IMR-90 (cell line): ENCODE results near the gene BBS1. TPM values are rescaled to one million over a fixed set of nuclear protein-coding genes. Genes with fewer than 3 reads are reported as not detected.
"Not testable (repeated sequence)": the region's sequence is repeated elsewhere in the genome, so short reads cannot be mapped to it uniquely, and the experiment has no call there.

Experiments
- ATAC-seq: fragments of 200-7000 bp; cut with Tn5 transposase; 2 replicates; pipeline ENCODE4 v1.9.1; 2020; ENCODE audit warnings: low read depth, mild to moderate bottlenecking, moderate library complexity
- BruUV-seq: library from RNA; stranded (reverse); fragments of 400-500 nt; replicated peaks from 2 replicates; lab custom pipeline; 2021; lab: Mats Ljungman, UMichigan
- CTCF ChIA-PET: fragments of 300-600 bp; formaldehyde crosslinking; extraction: SDS; loops from one replicate; lab custom pipeline; 2021; ENCODE audit warnings: antibody characterized with exemption; lab: Yijun Ruan, JAX
- POLR2A ChIA-PET: fragments of 300-600 bp; sonication (Branson Sonifier 250); formaldehyde crosslinking; loops from one replicate; lab custom pipeline; 2022; ENCODE audit warnings: antibody characterized with exemption; ENCODE audit not compliant: unreplicated experiment; lab: Charles Lee
- DNase-seq: peaks from one replicate; pipeline ENCODE4 v3.0.0; 2013
- H2AFZ ChIP-seq: replicated peaks from 2 replicates; pipeline ENCODE3; 2013; ENCODE audit warnings: low read length, mild to moderate bottlenecking; ENCODE audit not compliant: poor library complexity
- H2AK5ac ChIP-seq: 2 replicates; pipeline ENCODE4 v1.6.1; 2013; ENCODE audit warnings: low read depth, low read length, inconsistent platforms
- H2AK9ac ChIP-seq: replicated peaks from 2 replicates; pipeline ENCODE3; 2013; ENCODE audit warnings: mild to moderate bottlenecking, low read depth, low read length, moderate library complexity; ENCODE audit not compliant: poor library complexity
- H2BK120ac ChIP-seq: 2 replicates; pipeline ENCODE4 v1.6.1; 2013; ENCODE audit warnings: low read depth, low read length, inconsistent platforms
- H2BK15ac ChIP-seq: 3 replicates; pipeline ENCODE4 v1.6.1; 2013; ENCODE audit warnings: low read depth, low read length, inconsistent platforms
- H2BK20ac ChIP-seq: 2 replicates; pipeline ENCODE4 v1.6.1; 2013; ENCODE audit warnings: low read depth, mild to moderate bottlenecking, inconsistent platforms, low read length, moderate library complexity
- H2BK5ac ChIP-seq: 2 replicates; pipeline ENCODE4 v1.6.1; 2013; ENCODE audit warnings: mild to moderate bottlenecking, low read depth, low read length, inconsistent platforms; ENCODE audit not compliant: poor library complexity, severe bottlenecking
- H3K14ac ChIP-seq: replicated peaks from 2 replicates; pipeline ENCODE4 v1.6.1; 2013; ENCODE audit warnings: low read depth, low read length, inconsistent platforms
- H3K18ac ChIP-seq: 2 replicates; pipeline ENCODE4 v1.6.1; 2013; ENCODE audit warnings: low read depth, low read length, control low read depth
- H3K23ac ChIP-seq: 2 replicates; pipeline ENCODE4 v1.6.1; 2013; ENCODE audit warnings: low read depth, low read length, inconsistent platforms
- H3K27ac ChIP-seq: 2 replicates; pipeline ENCODE4 v1.5.1; 2013; ENCODE audit warnings: mild to moderate bottlenecking, control low read depth, low read length; ENCODE audit not compliant: insufficient read depth
- H3K27me3 ChIP-seq: 2 replicates; pipeline ENCODE4 v1.6.1; 2013; ENCODE audit warnings: low read length; ENCODE audit not compliant: control insufficient read depth, insufficient read depth
- H3K36me3 ChIP-seq: 2 replicates; pipeline ENCODE4 v1.6.1; 2013; ENCODE audit warnings: low read length, mixed read lengths; ENCODE audit not compliant: control insufficient read depth, insufficient read depth
- H3K4ac ChIP-seq: 2 replicates; pipeline ENCODE4 v1.6.1; 2013; ENCODE audit warnings: low read depth, low read length, inconsistent platforms
- H3K4me1 ChIP-seq: 2 replicates; pipeline ENCODE4 v1.6.1; 2013; ENCODE audit warnings: low read length, mixed read lengths; ENCODE audit not compliant: control insufficient read depth, insufficient read depth
- H3K4me2 ChIP-seq: 2 replicates; pipeline ENCODE4 v1.6.1; 2013; ENCODE audit warnings: low read depth, mild to moderate bottlenecking, control low read depth, low read length, moderate library complexity
- H3K4me3 ChIP-seq: 2 replicates; pipeline ENCODE4 v1.5.1; 2013; ENCODE audit warnings: low read depth, mild to moderate bottlenecking, control low read depth, low read length, moderate library complexity; ENCODE audit not compliant: insufficient read depth
- H3K56ac ChIP-seq: 2 replicates; pipeline ENCODE4 v1.6.1; 2013; ENCODE audit warnings: low read length, inconsistent platforms; ENCODE audit not compliant: insufficient read depth; ENCODE audit errors: extremely low read depth
- H3K79me1 ChIP-seq, 2 experiments: 2 replicates each; pipeline ENCODE4 v1.6.1; 2013; ENCODE audit warnings: low read length in 2 of 2, inconsistent platforms in 1 of 2, low read depth in 1 of 2
- H3K9ac ChIP-seq: 2 replicates; pipeline ENCODE4 v1.6.1; 2013; ENCODE audit warnings: low read depth, low read length, control low read depth
- H3K9me1 ChIP-seq: 2 replicates; pipeline ENCODE4 v1.6.1; 2013; ENCODE audit warnings: low read length, inconsistent platforms; ENCODE audit not compliant: insufficient read depth
- H3K9me3 ChIP-seq: 2 replicates; pipeline ENCODE4 v1.6.1; 2013; ENCODE audit warnings: low read length; ENCODE audit not compliant: control insufficient read depth, insufficient read depth
- H4K20me1 ChIP-seq: 2 replicates; pipeline ENCODE4 v1.6.1; 2013; ENCODE audit warnings: low read length, inconsistent platforms; ENCODE audit not compliant: insufficient read depth
- H4K5ac ChIP-seq: 2 replicates; pipeline ENCODE4 v1.6.1; 2013; ENCODE audit warnings: mild to moderate bottlenecking, low read depth, low read length, control low read depth
- H4K8ac ChIP-seq, 2 experiments: 2 replicates each; pipeline ENCODE4 v1.6.1; 2013; ENCODE audit warnings: low read depth in 2 of 2, low read length in 2 of 2, control low read depth in 1 of 2, inconsistent platforms in 1 of 2
- H4K91ac ChIP-seq: 2 replicates; pipeline ENCODE4 v1.6.1; 2013; ENCODE audit warnings: low read depth, low read length, inconsistent platforms; ENCODE audit not compliant: insufficient read depth
- WGBS, 2 experiments: methylation state at CpG; one replicate each; pipeline versions ENCODE4 v1.1.5 to v1.1.7; 2013; ENCODE audit warnings: missing lambda C conversion rate in 2 of 2; ENCODE audit not compliant: insufficient read length in 1 of 2; ENCODE audit errors: extremely low coverage in 2 of 2; 5-methylcytosine and 5-hydroxymethylcytosine counted together
- dilution Hi-C: fragments of 300-500 bp; cut with HindIII; formaldehyde crosslinking; loops from one replicate; pipeline ENCODE4 v1.14.3; 2018; ENCODE audit warnings: low sequenced_read_pairs; ENCODE audit not compliant: unreplicated experiment
- in situ Hi-C: fragments of 300-500 bp; cut with MboI; formaldehyde crosslinking; loops from 3 replicates; pipeline ENCODE4 v1.14.3; 2019; ENCODE audit warnings: low sequenced_read_pairs, inconsistent platforms, mixed read lengths
- intact Hi-C: fragments of 100-400 bp; cut with micrococcal nuclease; formaldehyde crosslinking; loops from 2 replicates; pipeline ENCODE4 v1.10.0; 2022
- polyA plus RNA-seq, 3 experiments: library from polyadenylated mRNA; depleted of rRNA; stranded (reverse); fragments of >200 nt; gene quantifications; 2 replicates each; pipeline ENCODE4 v1.2.3, GENCODE V29; 2012; ENCODE audit warnings: low replicate concordance in 1 of 3
- total RNA-seq: library from RNA; depleted of rRNA; stranded (reverse); fragments of >200 nt; gene quantifications from 2 replicates; pipeline ENCODE4 v1.2.3, GENCODE V29; 2012

Gene BBS1
- total and polyA plus RNA-seq, 2 of the 4 experiments (the other 2 are of a cell fraction) = 16.5 to 20.6 TPM

DNA sequence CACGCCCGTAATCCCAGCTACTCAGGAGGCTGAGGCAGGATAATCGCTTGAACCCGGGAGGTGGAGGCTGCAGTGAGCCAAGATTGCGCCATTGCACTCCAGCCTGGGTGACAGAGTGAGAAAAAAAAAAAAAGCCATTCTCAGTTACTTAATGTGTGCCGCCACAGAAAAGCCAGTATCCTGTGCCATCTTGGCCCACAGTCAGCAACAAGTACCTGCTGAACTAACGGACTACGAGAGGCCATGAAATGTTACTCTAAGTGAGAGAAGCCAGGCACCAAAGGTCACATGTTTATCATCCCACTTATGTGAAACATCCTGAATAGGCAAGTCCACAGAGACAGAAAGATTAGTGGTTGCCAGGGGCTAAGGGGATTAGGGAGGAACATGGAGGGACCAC, 30.2 kb downstream of the BBS1 start:
- ATAC-seq, BruUV-seq, H3K56ac ChIP-seq, H3K4ac ChIP-seq, H2BK120ac ChIP-seq, H3K9me1 ChIP-seq, H3K4me3 ChIP-seq, DNase-seq, H4K20me1 ChIP-seq, H3K9ac ChIP-seq, H4K5ac ChIP-seq, H3K23ac ChIP-seq, H4K8ac ChIP-seq, CTCF ChIA-PET, H3K14ac ChIP-seq, intact Hi-C loops, H2AK5ac ChIP-seq, H4K91ac ChIP-seq, H3K9me3 ChIP-seq, H2BK20ac ChIP-seq, H2BK5ac ChIP-seq, H3K27ac ChIP-seq, H3K27me3 ChIP-seq, H3K18ac ChIP-seq, dilution Hi-C loops, H3K4me2 ChIP-seq, H2BK15ac ChIP-seq, H2AK9ac ChIP-seq, H3K4me1 ChIP-seq, POLR2A ChIA-PET, in situ Hi-C loops, H2AFZ ChIP-seq: not testable (repeated sequence)
- peaks cover 26% of the 10 kb centered on the region; the same call in 1 of the 2 replicates for H3K36me3 ChIP-seq
- H3K79me1 ChIP-seq = peaks cover 3 to 19% of the 10 kb centered on the region in 2 experiments; a peak in 2 of 4 replicates
- WGBS, 2 experiments = 100% methylated on average over 1 of the region's 8 CpGs; no CpG with 5 or more reads in 1 of the 2 experiments
